ENCODE data around the gene INPP5K.

DNA sequence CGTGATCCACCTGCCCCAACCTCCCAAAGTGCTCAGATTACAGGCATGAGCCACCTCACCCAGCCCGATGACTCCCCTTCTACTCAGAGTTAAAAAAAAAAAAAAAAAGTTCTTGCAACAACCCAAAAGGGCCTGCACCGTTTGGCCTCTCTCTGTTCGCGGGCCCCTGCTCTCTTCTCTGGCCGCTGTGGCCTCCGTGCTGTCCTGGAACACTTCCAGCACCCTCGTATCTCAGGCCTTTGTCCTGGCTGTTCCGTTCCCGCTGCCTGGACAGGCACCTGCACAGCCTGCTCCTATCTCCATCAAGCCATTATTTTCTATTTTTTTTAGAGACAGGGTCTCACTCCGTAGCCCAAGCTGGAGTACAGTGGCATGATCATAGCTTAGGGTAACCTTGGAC, 34.7 kb downstream of the INPP5K start:
- no peak for TF ChIP-seq TAF1 (IDR thresholded peaks at IDR 0.05; ENCODE audit: borderline replicate concordance, insufficient read depth, low read length)
- TF ChIP-seq SIN3A (IDR thresholded peaks at IDR 0.05; ENCODE audit: borderline replicate concordance, insufficient read depth, low read length), result no peak
- TF ChIP-seq POLR2AphosphoS5 (IDR thresholded peaks at IDR 0.05; ENCODE audit: low read depth, low read length), result no peak

Data from PFSK-1 (cell line).